Dendritic cell treated with granulocyte-macrophage colony-stimulating factor and Interleukin-4, amounts not matched to agents 40 ng/mL and 50 ng/mL, for 4 days (primary cell): Measurements from ENCODE around the gene CIRBP.

Source experiments
- H3K27ac Mint-ChIP-seq: one replicate; pipeline ENCODE4 v1.8.0; 2022; ENCODE audit warnings: mild to moderate bottlenecking, mixed read lengths
- H3K27me3 Mint-ChIP-seq: one replicate; pipeline ENCODE4 v1.8.0; 2022; ENCODE audit warnings: mild to moderate bottlenecking, mixed read lengths
- H3K36me3 Mint-ChIP-seq: one replicate; pipeline ENCODE4 v1.8.0; 2022; ENCODE audit warnings: low read depth, mixed read lengths
- H3K4me1 Mint-ChIP-seq: one replicate; pipeline ENCODE4 v1.8.0; 2022; ENCODE audit warnings: low read depth, mixed read lengths
- H3K4me3 Mint-ChIP-seq: one replicate; pipeline ENCODE4 v1.8.0; 2022; ENCODE audit warnings: mild to moderate bottlenecking, moderate library complexity, mixed read lengths
- H3K9me3 Mint-ChIP-seq: one replicate; pipeline ENCODE4 v1.8.0; 2022; ENCODE audit warnings: mixed read lengths
- intact Hi-C: fragments of 100-400 bp; cut with micrococcal nuclease; formaldehyde crosslinking; loops from one replicate; pipeline ENCODE4 v1.15.0; 2022

The CIRBP gene

GRCh38 chr19:1269065-1269477 lies at the start of gene CIRBP:
Gene CIRBP (plus strand): TSS chr19:1269332. CDS start chr19:1270934, 1,602 bp downstream.
- intact Hi-C loops = no loop called here
- Mint-ChIP-seq H3K27me3 (peaks cover 7% of the 10 kb centered on the region), H3K4me3 (peak within 1 kb of the TSS; percentile 99), H3K27ac (peak within 1 kb of the TSS; percentile 90), H3K4me1 (peaks cover 86% of the 10 kb centered on the region), H3K36me3 (peaks cover 50% of the 10 kb centered on the region), H3K9me3 (no peaks in the 10 kb centered on the region)

GRCh38 chr19:1219786-1220476 lies 49.2 kb upstream of the CIRBP start:
- intact Hi-C loops = no loop called here
- Mint-ChIP-seq H3K4me1 (peaks cover 32% of the 10 kb centered on the region), H3K27ac (no peak overlapping the region), H3K27me3 (no peaks in the 10 kb centered on the region), H3K4me3 (no peak overlapping the region), H3K9me3 (no peaks in the 10 kb centered on the region), H3K36me3 (peaks cover 90% of the 10 kb centered on the region)

DNA sequence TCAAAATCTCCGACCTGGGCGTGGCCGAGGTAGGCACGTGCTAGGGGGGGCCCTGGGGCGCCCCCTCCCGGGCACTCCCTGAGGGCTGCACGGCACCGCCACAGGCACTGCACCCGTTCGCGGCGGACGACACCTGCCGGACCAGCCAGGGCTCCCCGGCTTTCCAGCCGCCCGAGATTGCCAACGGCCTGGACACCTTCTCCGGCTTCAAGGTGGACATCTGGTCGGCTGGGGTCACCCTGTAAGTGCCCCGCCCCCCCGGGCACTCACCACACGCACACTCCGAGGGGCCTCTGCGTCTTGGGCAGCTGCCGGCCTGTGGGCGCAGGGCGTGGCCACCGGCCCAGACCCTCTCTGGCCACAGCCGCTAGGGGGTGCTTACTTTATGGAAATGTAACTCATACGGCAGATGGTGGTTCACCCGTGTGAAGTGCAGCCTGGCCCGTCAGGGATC lies 48.6 kb upstream of the CIRBP start:
- H3K27ac Mint-ChIP-seq = no peak overlapping the region
- H3K4me1 Mint-ChIP-seq = peaks cover 32% of the 10 kb centered on the region
- H3K4me3 Mint-ChIP-seq = no peak overlapping the region
- H3K36me3 Mint-ChIP-seq = peaks cover 91% of the 10 kb centered on the region
- H3K27me3 Mint-ChIP-seq = no peaks in the 10 kb centered on the region
- no peaks in the 10 kb centered on the region for H3K9me3 Mint-ChIP-seq
- intact Hi-C loops = no loop called here

GRCh38 chr19:1220976-1221903 lies 47.9 kb upstream of the CIRBP start:
- H3K4me1 Mint-ChIP-seq = peaks cover 32% of the 10 kb centered on the region
- intact Hi-C loops = no loop called here
- H3K27me3 Mint-ChIP-seq = no peaks in the 10 kb centered on the region
- H3K4me3 Mint-ChIP-seq = no peak overlapping the region
- no peak overlapping the region for H3K27ac Mint-ChIP-seq
- H3K9me3 Mint-ChIP-seq = no peaks in the 10 kb centered on the region
- H3K36me3 Mint-ChIP-seq = peaks cover 92% of the 10 kb centered on the region

- peaks cover 92% of the 10 kb centered on the region for H3K36me3 Mint-ChIP-seq
- intact Hi-C loops = no loop called here
- H3K4me3 Mint-ChIP-seq = no peak overlapping the region
- no peak overlapping the region for H3K27ac Mint-ChIP-seq
- no peaks in the 10 kb centered on the region for H3K27me3 Mint-ChIP-seq
- H3K9me3 Mint-ChIP-seq = no peaks in the 10 kb centered on the region
- H3K4me1 Mint-ChIP-seq = peaks cover 32% of the 10 kb centered on the region
Measured at GRCh38 chr19:1221904-1222255, 47.3 kb upstream of the CIRBP start.

DNA sequence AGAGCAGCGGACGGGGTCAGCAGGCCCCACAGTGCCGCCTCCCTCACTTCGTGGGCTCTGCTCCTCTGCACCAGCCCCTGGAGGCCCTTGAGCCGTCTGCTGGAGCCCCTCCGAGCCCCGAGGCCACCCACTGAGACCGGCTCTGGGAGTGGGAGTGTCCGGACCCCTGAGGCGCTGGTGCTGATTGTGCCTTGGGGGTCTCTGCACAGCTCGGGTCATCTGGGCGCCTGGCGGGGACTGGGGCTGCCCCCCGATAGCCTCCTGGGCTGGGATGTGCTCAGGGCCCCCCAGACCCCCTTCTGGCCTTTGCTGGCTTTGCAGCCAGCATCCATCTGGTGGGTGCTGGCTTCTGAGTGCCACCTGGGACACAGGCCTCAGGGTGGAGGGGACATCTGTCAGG lies 46.7 kb upstream of the CIRBP start:
- peaks cover 92% of the 10 kb centered on the region for H3K36me3 Mint-ChIP-seq
- H3K27ac Mint-ChIP-seq = no peak overlapping the region
- H3K4me1 Mint-ChIP-seq = peaks cover 29% of the 10 kb centered on the region
- intact Hi-C loops = no loop called here
- H3K27me3 Mint-ChIP-seq = no peaks in the 10 kb centered on the region
- H3K4me3 Mint-ChIP-seq = no peak overlapping the region
- no peaks in the 10 kb centered on the region for H3K9me3 Mint-ChIP-seq

GRCh38 chr19:1223018-1223855 lies 45.9 kb upstream of the CIRBP start:
- no peaks in the 10 kb centered on the region for H3K9me3 Mint-ChIP-seq

DNA sequence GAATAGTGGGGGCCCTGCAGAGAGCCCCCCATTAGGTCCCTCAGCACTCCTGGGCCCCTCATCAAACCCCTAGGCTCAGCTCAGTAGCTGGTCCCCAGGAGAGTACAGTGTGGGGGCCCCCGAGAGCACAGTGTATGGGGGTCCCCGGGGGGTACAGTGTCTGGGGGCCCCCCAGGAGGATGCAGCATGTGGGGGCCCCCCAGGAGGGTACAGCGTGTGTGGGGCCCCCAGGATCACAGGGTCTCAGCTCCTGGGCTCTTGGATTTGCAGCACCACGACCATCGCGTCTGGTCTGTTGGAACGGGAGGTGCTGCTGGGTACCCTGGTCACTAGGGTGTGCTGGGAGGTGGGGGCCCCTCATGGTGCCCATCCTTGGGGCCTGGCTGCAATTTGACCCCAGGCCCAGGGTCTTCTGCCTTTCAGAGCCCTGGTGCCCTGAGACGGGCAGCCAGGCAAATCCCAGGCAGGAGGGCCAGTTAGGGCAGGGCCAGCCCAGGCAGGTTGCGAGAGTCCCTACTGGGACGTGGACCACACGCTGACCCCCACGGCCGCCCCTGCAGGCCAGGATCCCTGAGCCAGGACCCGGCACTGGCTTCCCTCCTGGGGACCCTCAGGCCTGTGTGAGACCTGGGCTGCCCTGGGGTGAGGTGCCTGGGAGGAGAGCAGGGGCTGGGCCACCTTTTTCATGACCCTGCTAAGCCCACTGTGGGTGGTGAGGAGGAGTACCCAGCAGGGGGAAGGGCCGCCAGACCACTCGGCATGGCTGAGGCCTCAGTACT lies 44.9 kb upstream of the CIRBP start:
- peaks cover 19% of the 10 kb centered on the region for H3K4me1 Mint-ChIP-seq

More at GRCh38 chr19:1223018-1223855, 45.9 kb upstream of the CIRBP start:
- Mint-ChIP-seq H3K36me3 (peaks cover 92% of the 10 kb centered on the region), H3K4me3 (no peak overlapping the region), H3K27ac (no peak overlapping the region), H3K27me3 (no peaks in the 10 kb centered on the region), H3K4me1 (peaks cover 21% of the 10 kb centered on the region)
- intact Hi-C loops = no loop called here

GRCh38 chr19:1224847-1225246 lies 44.3 kb upstream of the CIRBP start:
- peaks cover 89% of the 10 kb centered on the region for H3K36me3 Mint-ChIP-seq
- H3K4me1 Mint-ChIP-seq = peaks cover 19% of the 10 kb centered on the region
- H3K4me3 Mint-ChIP-seq = no peak overlapping the region
- intact Hi-C loops = no loop called here
- H3K27ac Mint-ChIP-seq = no peak overlapping the region
- no peaks in the 10 kb centered on the region for H3K9me3 Mint-ChIP-seq
- no peaks in the 10 kb centered on the region for H3K27me3 Mint-ChIP-seq

More for the DNA sequence above, 44.9 kb upstream of the CIRBP start:
- no peaks in the 10 kb centered on the region for H3K27me3 Mint-ChIP-seq
- no peak overlapping the region for H3K4me3 Mint-ChIP-seq
- H3K27ac Mint-ChIP-seq = no peak overlapping the region
- H3K36me3 Mint-ChIP-seq = peaks cover 94% of the 10 kb centered on the region
- intact Hi-C loops = no loop called here
- no peaks in the 10 kb centered on the region for H3K9me3 Mint-ChIP-seq

GRCh38 chr19:1225440-1226226 lies 43.5 kb upstream of the CIRBP start:
- no peak overlapping the region for H3K27ac Mint-ChIP-seq
- no peak overlapping the region for H3K4me3 Mint-ChIP-seq
- H3K27me3 Mint-ChIP-seq = no peaks in the 10 kb centered on the region
- H3K36me3 Mint-ChIP-seq = peaks cover 81% of the 10 kb centered on the region
- no peaks in the 10 kb centered on the region for H3K9me3 Mint-ChIP-seq
- intact Hi-C loops = no loop called here
- H3K4me1 Mint-ChIP-seq = peaks cover 19% of the 10 kb centered on the region

DNA sequence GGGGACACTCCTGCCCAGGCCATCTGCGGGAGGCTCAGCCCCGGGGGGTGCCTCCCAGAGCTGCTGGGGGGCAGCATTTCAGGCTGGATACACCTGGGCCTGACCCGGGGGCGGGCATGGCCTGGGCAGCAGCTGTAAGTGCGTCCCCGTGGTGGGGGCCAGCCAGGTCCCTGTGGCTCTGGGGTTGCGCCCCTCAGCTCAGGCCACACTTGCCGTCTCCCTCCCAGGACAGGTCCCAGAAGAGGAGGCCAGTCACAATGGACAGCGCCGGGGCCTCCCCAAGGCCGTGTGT lies 43.0 kb upstream of the CIRBP start:
- intact Hi-C loops = no loop called here
- Mint-ChIP-seq H3K36me3 (peaks cover 76% of the 10 kb centered on the region), H3K4me1 (peaks cover 19% of the 10 kb centered on the region), H3K4me3 (no peak overlapping the region), H3K9me3 (no peaks in the 10 kb centered on the region), H3K27me3 (no peaks in the 10 kb centered on the region), H3K27ac (no peak overlapping the region)

DNA sequence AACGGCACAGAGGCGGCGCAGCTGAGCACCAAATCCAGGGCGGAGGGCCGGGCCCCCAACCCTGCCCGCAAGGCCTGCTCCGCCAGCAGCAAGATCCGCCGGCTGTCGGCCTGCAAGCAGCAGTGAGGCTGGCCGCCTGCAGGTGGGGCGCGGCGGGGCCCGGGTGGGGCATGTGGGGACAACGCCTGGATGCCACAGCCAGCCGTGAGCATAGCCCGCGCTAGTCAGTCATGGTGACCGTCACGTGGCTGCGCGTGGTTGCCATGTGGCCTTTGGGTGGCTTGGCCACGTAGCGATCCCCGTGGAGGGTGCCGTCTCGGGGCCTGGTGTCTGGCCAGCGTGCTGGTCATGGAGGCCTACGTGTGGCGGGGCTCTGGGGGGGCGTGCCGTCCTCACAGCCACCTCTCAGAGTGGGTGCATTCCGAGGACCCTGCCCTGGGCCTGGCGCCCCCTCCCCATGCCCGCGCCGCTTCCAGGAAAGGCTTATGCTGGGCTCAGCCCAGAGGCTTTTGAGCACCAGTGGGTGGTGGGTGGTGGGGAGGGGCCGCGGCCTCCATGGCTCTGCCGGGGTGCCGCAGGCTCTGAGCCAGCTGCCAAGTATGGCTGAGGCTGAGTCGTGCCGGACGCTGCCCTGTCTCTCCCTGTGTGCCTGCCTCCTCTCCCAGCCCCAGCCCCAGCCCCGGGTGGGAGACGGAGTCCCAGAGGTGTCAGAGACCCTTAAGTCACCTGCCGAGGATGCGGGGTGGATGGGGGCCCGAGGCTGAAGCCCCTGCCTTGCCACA lies 42.4 kb upstream of the CIRBP start:
- H3K4me1 Mint-ChIP-seq = peaks cover 23% of the 10 kb centered on the region
- intact Hi-C loops = no loop called here
- no peak overlapping the region for H3K4me3 Mint-ChIP-seq
- H3K9me3 Mint-ChIP-seq = no peaks in the 10 kb centered on the region
- H3K27me3 Mint-ChIP-seq = peaks cover 3% of the 10 kb centered on the region
- H3K36me3 Mint-ChIP-seq = peaks cover 70% of the 10 kb centered on the region
- no peak overlapping the region for H3K27ac Mint-ChIP-seq
